Inferior parietal cortex (tissue), 1 donor: ENCODE data around the gene RNF103.
A peak's percentile ranks its signal among the peaks of the same experiment; 100 is the strongest.

Source experiments
- DNase-seq: peaks from one replicate; pipeline ENCODE4 v3.0.0-alpha.2; 2016; ENCODE audit errors: extremely low spot score

Gene RNF103

DNA sequence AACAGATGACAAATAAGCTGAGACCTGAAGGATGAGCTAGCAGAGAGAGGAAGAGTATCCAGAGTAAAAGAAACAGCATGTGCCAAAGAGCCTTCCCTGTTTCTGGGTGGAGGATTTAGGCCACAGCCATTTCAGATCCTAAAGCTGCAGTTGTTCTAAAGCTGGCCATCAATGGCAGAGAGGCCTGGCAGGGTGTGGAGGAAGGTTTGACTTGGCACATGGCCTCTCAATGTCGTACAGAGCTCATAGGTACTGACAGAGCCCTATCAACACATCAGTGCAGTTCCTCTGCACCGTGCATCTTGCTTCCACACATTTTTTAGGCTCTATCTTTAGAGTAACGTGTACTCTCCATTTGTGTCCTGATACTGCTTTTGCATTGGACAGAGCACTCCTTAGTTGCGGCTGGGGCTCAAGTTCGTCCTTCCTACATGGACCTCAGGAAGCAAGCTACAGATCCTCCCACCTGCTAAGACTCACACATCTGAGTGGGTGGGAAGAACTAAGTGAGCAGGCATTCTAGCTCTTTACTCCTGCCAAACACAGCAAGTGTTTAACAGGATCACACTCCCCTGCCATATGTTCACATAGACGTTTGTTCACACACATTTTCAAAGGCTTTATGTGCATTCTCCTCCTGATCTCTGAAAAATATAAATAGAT, 57.4 kb downstream of the RNF103 start:
- DNase-seq, result peak; percentile 59

DNA sequence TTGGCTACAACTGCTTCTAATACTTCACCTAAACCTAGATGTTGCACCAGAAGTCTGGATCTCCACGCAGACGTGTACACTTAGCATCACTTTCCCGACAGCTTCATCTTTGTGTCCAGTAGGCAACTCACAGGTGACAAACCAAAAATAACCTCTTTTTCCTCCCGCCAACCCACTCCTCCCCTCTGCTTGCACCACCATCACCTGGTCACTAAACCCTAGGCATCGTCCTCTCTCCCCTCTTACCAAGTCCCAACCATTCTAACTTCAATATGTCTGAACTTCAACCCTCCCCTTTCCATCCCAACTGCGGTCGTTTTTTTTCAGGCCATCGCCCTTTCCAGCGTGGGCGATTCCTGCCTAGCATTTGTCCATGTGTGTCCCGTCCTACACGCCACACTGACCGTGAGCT, 60.0 kb downstream of the RNF103 start:
- DNase-seq, result no peak

DNA sequence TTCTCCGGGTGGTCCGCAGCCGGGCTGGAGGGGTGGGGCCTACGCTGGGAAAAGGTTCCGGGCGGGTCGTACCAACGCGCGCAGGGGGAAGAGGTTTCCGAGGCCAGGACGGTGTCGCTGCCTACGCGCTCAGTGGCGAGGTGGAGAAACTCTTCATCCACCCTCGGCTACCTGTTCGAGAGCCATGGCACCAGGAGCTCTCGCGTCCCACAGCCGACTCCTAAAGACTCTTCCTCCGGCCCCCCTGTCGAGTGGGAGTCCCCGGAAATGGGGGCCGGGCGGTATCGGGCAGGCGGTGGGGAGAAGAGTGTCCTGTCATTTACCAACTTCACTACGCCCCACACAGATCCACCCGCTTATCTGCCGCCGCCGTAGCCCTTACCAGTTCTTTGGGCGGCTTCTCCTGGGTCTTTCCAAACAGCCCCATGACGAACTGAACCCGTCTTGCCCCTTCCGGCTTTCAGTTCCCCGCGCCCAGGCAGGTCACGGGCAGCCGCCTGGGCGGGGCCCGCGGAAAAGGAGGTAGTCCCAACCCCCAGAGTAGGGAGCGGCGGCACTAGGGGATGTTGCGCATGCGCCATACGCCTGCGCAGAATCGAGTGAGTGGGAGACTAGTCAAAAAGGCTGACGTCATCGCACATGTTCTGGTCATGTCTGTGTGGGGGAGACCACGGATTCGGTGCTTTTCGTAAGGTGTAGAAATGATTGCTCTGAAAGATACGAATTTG, 60.6 kb downstream of the RNF103 start, which contains the start of gene CHMP3:
Gene CHMP3, minus strand, starts transcription at position 522 of the 728 bp plus-strand sequence. Its CDS starts 95 bp downstream, at position 427.
- DNase-seq, result peak; percentile 99

DNA sequence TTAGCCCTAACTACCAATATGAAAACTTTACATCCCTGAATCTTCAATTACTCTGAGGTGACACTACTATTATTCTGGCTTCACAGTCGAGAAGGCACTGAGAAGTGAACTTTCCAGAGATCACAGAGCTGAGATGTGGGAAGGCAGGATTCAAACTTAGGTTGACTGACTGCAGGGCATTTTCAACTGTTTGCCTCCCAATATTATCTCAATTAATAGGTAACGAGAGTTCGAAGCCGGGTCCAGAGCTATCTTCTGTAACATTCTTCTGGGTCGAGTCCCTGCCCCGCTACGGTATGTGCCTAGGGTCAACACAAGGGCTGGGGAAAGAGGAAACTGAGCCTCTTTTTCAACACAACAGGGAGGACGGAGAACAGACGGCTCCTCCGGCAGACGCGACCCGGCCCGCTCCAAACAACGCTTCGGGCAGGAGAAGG, 61.2 kb downstream of the RNF103 start:
- DNase-seq, result no peak

DNA sequence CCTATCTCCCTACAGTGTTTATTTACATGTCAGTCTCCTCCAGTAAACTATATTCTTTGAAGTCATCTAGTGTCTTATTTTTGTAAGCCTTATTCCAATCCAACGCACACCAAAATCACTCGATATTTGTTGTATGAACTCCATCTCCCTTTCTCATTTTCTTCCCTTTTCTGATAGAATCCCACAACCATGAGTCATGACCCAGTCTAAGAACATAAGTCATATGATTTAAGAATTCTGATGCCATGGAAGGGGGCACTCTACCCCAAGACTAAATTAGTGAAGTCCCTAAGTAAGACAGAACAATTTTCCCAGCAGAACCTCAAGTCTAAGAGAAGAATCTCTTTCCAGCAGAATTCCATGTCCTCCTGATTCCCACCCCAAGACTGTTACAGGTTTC, 65.8 kb downstream of the RNF103 start:
- DNase-seq, result no peak

DNA sequence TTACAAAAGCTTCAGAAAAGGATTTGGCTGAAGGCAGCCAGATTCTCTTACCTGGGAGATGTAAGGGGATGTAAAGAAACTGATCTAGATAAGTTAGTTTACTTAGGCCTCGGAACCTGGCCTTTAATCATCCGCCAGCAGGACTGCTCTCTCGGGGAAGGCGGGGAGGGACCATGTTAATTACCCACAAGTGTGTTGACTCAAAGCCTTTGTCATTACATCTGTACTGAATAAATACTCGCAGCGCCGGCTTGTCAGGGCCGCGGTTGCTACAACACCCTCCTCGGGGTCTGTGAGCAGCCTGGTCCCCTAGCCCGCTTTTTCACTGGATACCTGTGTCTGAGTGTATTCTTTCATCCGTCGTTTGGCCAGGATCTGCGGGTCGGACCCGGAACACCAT, 67.2 kb downstream of the RNF103 start:
- no peak for DNase-seq
